ENCODE results near the gene VAT1.

The VAT1 gene

DNA sequence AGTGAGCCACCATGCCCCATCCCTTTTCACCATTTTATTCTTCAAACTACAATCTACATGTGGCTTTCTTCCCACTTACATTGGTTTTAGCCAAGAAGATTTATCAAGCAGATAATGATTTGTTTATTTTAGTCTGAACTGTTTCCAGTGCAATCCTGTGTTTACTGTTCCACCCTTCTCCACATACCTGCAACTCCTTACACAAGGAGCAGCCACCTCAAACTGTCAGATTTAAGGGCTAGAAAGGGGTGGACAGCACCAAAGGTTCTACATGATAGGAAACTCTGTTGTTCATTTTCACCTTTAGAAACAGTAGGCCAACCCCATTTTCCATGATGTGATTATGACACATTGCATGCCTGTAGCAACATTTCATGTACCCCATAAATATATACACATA is 39.9 kb downstream of the VAT1 start:
- TF ChIP-seq YY1 (IDR thresholded peaks at IDR 0.05; ENCODE audit: low read depth) (no peak), ZBTB7A (IDR thresholded peaks at IDR 0.05; ENCODE audit: low read depth) (no peak), TAF1 (IDR thresholded peaks at IDR 0.05; ENCODE audit: low read depth) (no peak), CREB1 (IDR thresholded peaks at IDR 0.05; ENCODE audit: low read depth) (no peak), TCF12 (IDR thresholded peaks at IDR 0.05; ENCODE audit: low read depth) (no peak), TEAD4 (IDR thresholded peaks at IDR 0.05) (no peak)
- TF ChIP-seq, protein P1, sequence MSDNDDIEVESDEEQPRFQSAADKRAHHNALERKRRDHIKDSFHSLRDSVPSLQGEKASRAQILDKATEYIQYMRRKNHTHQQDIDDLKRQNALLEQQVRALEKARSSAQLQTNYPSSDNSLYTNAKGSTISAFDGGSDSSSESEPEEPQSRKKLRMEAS (IDR thresholded peaks at IDR 0.05): no peak
- TF ChIP-seq, protein P2, sequence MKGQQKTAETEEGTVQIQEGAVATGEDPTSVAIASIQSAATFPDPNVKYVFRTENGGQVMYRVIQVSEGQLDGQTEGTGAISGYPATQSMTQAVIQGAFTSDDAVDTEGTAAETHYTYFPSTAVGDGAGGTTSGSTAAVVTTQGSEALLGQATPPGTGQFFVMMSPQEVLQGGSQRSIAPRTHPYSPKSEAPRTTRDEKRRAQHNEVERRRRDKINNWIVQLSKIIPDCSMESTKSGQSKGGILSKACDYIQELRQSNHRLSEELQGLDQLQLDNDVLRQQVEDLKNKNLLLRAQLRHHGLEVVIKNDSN (IDR thresholded peaks at IDR 0.05): no peak

GRCh38 chr17:42980766-42981397 is 41.3 kb downstream of the VAT1 start:
- TF ChIP-seq RAD21 (IDR thresholded peaks at IDR 0.05; ENCODE audit: low read depth): peak; percentile 26; the same call in 1 of the 2 replicates
- no peak for TF ChIP-seq FOXM1 (IDR thresholded peaks at IDR 0.05; ENCODE audit: borderline replicate concordance, low read depth)
- TF ChIP-seq EGR1 (IDR thresholded peaks at IDR 0.05): no peak
- TF ChIP-seq TCF12 (IDR thresholded peaks at IDR 0.05; ENCODE audit: low read depth): no peak
- TF ChIP-seq ZBTB7A (IDR thresholded peaks at IDR 0.05; ENCODE audit: low read depth): no peak
- TF ChIP-seq TEAD4 (IDR thresholded peaks at IDR 0.05): no peak
- TF ChIP-seq, protein P1 (IDR thresholded peaks at IDR 0.05): peak; percentile 87
- no peak for TF ChIP-seq CEBPB (IDR thresholded peaks at IDR 0.05)
- TF ChIP-seq, protein P3, sequence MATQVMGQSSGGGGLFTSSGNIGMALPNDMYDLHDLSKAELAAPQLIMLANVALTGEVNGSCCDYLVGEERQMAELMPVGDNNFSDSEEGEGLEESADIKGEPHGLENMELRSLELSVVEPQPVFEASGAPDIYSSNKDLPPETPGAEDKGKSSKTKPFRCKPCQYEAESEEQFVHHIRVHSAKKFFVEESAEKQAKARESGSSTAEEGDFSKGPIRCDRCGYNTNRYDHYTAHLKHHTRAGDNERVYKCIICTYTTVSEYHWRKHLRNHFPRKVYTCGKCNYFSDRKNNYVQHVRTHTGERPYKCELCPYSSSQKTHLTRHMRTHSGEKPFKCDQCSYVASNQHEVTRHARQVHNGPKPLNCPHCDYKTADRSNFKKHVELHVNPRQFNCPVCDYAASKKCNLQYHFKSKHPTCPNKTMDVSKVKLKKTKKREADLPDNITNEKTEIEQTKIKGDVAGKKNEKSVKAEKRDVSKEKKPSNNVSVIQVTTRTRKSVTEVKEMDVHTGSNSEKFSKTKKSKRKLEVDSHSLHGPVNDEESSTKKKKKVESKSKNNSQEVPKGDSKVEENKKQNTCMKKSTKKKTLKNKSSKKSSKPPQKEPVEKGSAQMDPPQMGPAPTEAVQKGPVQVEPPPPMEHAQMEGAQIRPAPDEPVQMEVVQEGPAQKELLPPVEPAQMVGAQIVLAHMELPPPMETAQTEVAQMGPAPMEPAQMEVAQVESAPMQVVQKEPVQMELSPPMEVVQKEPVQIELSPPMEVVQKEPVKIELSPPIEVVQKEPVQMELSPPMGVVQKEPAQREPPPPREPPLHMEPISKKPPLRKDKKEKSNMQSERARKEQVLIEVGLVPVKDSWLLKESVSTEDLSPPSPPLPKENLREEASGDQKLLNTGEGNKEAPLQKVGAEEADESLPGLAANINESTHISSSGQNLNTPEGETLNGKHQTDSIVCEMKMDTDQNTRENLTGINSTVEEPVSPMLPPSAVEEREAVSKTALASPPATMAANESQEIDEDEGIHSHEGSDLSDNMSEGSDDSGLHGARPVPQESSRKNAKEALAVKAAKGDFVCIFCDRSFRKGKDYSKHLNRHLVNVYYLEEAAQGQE (IDR thresholded peaks at IDR 0.05; ENCODE audit: low read depth): no peak
- TF ChIP-seq, protein P2 (IDR thresholded peaks at IDR 0.05): no peak
- TF ChIP-seq TAF1 (IDR thresholded peaks at IDR 0.05; ENCODE audit: low read depth): 0 out of 2 replicates have a peak, but pooled peaks have one; percentile 34
- no peak for TF ChIP-seq CREB1 (IDR thresholded peaks at IDR 0.05; ENCODE audit: low read depth)
- no peak for TF ChIP-seq EP300 (IDR thresholded peaks at IDR 0.05; ENCODE audit: borderline replicate concordance)

DNA sequence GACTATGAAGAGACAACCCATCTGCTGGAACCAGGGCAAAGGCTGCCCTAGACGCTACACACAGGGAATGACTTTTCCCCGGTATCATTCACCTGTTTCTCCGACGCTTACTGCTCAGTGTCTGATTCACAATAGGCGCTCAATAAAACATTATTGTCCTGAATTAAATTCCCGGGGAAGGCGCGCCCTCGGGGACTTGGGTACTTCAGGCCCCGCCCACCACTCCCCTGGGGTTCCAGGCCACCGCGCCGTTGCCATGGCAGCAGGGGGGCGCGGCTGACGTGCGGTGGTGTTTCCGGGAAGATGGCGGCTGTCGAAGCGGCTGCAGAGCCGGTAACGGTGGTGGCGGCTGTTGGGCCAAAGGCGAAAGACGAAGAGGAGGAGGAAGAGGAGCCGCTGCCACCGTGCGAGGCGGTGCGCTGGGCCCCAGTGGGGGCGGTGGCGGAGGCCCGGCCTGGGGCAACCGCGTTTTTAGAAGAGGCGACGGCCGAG is 41.9 kb downstream of the VAT1 start, which contains the start of gene RUNDC1:
Gene RUNDC1 (plus strand): TSS at position 292 of the 492 bp plus-strand sequence. CDS start 12 bp downstream, at position 304.
- TF ChIP-seq, protein P1 (IDR thresholded peaks at IDR 0.05): no peak
- TF ChIP-seq CREB1 (IDR thresholded peaks at IDR 0.05; ENCODE audit: low read depth) (0 out of 2 replicates have a peak, but pooled peaks have one; percentile 15), NFIC (IDR thresholded peaks at IDR 0.05) (no peak), TAF1 (IDR thresholded peaks at IDR 0.05; ENCODE audit: low read depth) (peak; percentile 91), CEBPB (IDR thresholded peaks at IDR 0.05) (no peak), ZBTB7A (IDR thresholded peaks at IDR 0.05; ENCODE audit: low read depth) (no peak), RAD21 (IDR thresholded peaks at IDR 0.05; ENCODE audit: low read depth) (no peak), FOXM1 (IDR thresholded peaks at IDR 0.05; ENCODE audit: borderline replicate concordance, low read depth) (no peak), EP300 (IDR thresholded peaks at IDR 0.05; ENCODE audit: borderline replicate concordance) (no peak), TCF12 (IDR thresholded peaks at IDR 0.05; ENCODE audit: low read depth) (peak; percentile 47; the same call in 1 of the 2 replicates), YY1 (IDR thresholded peaks at IDR 0.05; ENCODE audit: low read depth) (peak; percentile 97), TEAD4 (IDR thresholded peaks at IDR 0.05) (peak; percentile 4; the same call in 1 of the 2 replicates), EGR1 (IDR thresholded peaks at IDR 0.05) (no peak)
- TF ChIP-seq, protein P3 (IDR thresholded peaks at IDR 0.05; ENCODE audit: low read depth): no peak; the same call in 1 of the 2 replicates
- TF ChIP-seq, protein P2 (IDR thresholded peaks at IDR 0.05): no peak

DNA sequence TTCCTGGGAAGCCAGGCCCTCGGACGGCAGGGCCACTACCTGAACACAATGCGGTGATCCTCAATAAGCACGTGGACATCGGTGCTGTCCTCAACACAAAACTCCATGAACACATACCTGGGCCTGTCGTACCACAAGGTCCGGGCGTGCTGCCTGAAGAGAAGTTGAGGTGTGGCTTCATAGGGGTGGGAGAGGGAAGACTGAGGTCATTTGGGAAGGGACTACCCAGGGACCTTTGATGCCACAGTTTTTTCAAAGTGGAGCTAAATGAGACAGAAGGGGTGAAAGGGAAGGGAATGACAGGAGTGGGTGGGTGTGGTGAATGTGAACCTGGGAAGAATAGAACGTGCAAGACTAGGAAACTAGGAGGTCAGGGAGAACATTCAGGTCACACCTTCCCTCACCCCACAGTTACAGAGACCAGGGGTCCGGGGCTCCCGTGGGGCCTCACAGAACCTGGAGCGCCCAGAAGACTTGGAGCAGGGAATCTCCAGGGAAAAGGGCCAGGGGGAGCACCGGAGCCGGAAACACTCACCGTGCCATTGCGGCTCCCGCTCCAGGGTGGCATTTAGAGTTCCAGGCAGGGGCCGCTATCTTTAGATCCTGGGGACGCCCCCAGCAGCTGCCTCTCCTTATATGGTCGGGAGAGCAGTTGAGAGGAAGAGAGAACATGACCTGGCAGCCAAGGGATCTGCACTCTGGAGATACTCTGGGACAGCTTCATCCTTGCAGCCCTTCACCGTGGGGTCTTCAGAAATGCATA is 42.5 kb downstream of the VAT1 start, which contains the start of gene PTGES3L:
Gene PTGES3L (minus strand): TSS at position 570 of the 763 bp plus-strand sequence. CDS start 27 bp downstream, at position 543.
- TF ChIP-seq, protein P1 (IDR thresholded peaks at IDR 0.05): no peak
- TF ChIP-seq TCF12 (IDR thresholded peaks at IDR 0.05; ENCODE audit: low read depth) (no peak), CEBPB (IDR thresholded peaks at IDR 0.05) (no peak), EGR1 (IDR thresholded peaks at IDR 0.05) (no peak)
- TF ChIP-seq, protein P3 (IDR thresholded peaks at IDR 0.05; ENCODE audit: low read depth): no peak
